Diencephalon (tissue), 1 donor: Measurements from ENCODE around the gene LYPLAL1. TPM values are rescaled to one million over a fixed set of nuclear protein-coding genes. Genes with fewer than 3 reads are reported as not detected.

ENCODE experiments used
- total RNA-seq: library from RNA; depleted of rRNA; stranded (reverse); fragments of >200 nt; gene quantifications from one replicate; pipeline ENCODE4 v1.2.3, GENCODE V29; 2014

Gene LYPLAL1
- total RNA-seq = 64.4 TPM

DNA sequence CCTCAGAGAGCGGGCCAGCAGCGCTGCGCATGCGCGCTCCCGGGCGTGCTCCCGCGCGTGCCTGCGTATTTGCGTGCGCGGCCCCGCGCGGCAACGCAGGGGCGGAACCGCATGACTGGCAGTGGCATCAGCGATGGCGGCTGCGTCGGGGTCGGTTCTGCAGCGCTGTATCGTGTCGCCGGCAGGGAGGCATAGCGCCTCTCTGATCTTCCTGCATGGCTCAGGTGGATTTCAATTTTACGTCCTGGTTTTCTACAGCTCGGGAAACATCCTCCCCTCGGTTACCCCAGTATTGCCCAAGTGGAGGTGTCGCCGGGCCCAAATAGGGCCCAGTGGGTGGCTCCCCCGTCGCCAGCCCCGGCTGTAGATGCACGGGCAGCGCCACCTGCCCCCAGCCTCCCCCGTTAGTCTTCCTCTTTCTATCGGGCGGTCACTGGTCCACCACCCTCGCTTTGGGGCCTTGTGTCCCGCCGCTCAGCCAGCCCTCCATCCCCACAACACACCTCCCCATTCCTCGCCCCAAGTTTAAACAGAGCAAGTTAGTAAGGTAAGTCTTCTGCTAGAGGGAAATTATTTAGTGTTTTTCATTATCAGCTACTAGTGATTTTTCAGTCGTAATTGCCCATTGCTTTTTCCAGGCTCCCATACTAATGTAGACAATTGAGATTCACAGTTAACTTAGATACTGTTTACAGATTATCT, at the start of gene LYPLAL1:
Gene LYPLAL1 (plus strand): TSS at position 121 of the 702 bp plus-strand sequence. CDS start 13 bp downstream, at position 134.

